Measurements from ENCODE around the gene FKBP15. TPM values are rescaled to one million over a fixed set of nuclear protein-coding genes. Genes with fewer than 3 reads are reported as not detected.

The FKBP15 gene
- total and polyA plus RNA-seq, 2 experiments from 2014 or later = 7.9 to 14.9 TPM

GRCh38 chr9:113266174-113266573 lies 45.1 kb upstream of the FKBP15 start:
- no peak overlapping the region for H3K4me2 ChIP-seq
- no peaks in the 10 kb centered on the region for H3K4me1 ChIP-seq (ENCODE audit: insufficient read depth)
- no peak overlapping the region for H3K4me3 ChIP-seq
- no peaks in the 10 kb centered on the region for H4K20me1 ChIP-seq (replicated peaks; ENCODE audit: insufficient read depth)
- no peaks in the 10 kb centered on the region for H3K79me2 ChIP-seq (replicated peaks; ENCODE audit: insufficient read depth)
- no peak for ATAC-seq
- Mint-ChIP-seq H3K27ac (no peak overlapping the region), H3K27me3 (ENCODE audit: insufficient read depth, low read depth, poor library complexity) (no peaks in the 10 kb centered on the region), H3K4me1 (no peaks in the 10 kb centered on the region), H3K36me3 (ENCODE audit: low read depth) (peaks cover 17% of the 10 kb centered on the region), H3K4me3 (no peak overlapping the region), H3K9me3 (no peaks in the 10 kb centered on the region)
- H3K36me3 ChIP-seq (ENCODE audit: insufficient read depth) = peaks cover 12% of the 10 kb centered on the region
- H3F3A ChIP-seq (replicated peaks; ENCODE audit: low read depth) = no peaks in the 10 kb centered on the region
- no peak for TF ChIP-seq EZH2phosphoT487 (IDR thresholded peaks at IDR 0.05; ENCODE audit: unreplicated experiment)
- TF ChIP-seq CREB1 (CRISPR knock-in tag; IDR thresholded peaks at IDR 0.05; ENCODE audit: low read depth) = no peak
- no peak for TF ChIP-seq ZNF331 (CRISPR knock-in tag; IDR thresholded peaks at IDR 0.05; ENCODE audit: low read depth)
- TF ChIP-seq NANOG (IDR thresholded peaks at IDR 0.05; ENCODE audit: borderline replicate concordance) = no peak
- no peak for TF ChIP-seq JUNB (IDR thresholded peaks at IDR 0.05; ENCODE audit: unreplicated experiment)
- no peak for TF ChIP-seq ZNF114 (CRISPR knock-in tag; IDR thresholded peaks at IDR 0.05)
- no peak for TF ChIP-seq POLR2AphosphoS5 (IDR thresholded peaks at IDR 0.05; ENCODE audit: low read depth)
- TF ChIP-seq REST (IDR thresholded peaks at IDR 0.05; ENCODE audit: unreplicated experiment) = no peak
- no peak for TF ChIP-seq STAT1 (IDR thresholded peaks at IDR 0.05; ENCODE audit: unreplicated experiment)
- TF ChIP-seq EZH2 (IDR thresholded peaks at IDR 0.05; ENCODE audit: low read depth, unreplicated experiment) = no peak
- no peak for TF ChIP-seq ZNF462 (CRISPR knock-in tag; IDR thresholded peaks at IDR 0.05)
- no peaks in the 10 kb centered on the region for H3K27me3 ChIP-seq (ENCODE audit: insufficient read depth)
- H3K9me2 ChIP-seq (ENCODE audit: insufficient read depth) = no peaks in the 10 kb centered on the region
- no peak overlapping the region for H2AFZ ChIP-seq
- DNase-seq (ENCODE audit: low spot score) = no peak
- H3K27ac ChIP-seq (ENCODE audit: low read depth) = no peak overlapping the region

Data from GM23338 (cell line).